Activated T-cell treated with anti-CD3 and anti-CD28 coated beads, Interleukin-2, amount 50 U/mL, for 48 hours (primary cell): ENCODE measurements around the gene GLB1L2.

Experiments used
- DNase-seq, 2 experiments: peaks; one replicate each; pipeline ENCODE4 v3.0.0-alpha.2; 2020

GLB1L2 gene

DNA sequence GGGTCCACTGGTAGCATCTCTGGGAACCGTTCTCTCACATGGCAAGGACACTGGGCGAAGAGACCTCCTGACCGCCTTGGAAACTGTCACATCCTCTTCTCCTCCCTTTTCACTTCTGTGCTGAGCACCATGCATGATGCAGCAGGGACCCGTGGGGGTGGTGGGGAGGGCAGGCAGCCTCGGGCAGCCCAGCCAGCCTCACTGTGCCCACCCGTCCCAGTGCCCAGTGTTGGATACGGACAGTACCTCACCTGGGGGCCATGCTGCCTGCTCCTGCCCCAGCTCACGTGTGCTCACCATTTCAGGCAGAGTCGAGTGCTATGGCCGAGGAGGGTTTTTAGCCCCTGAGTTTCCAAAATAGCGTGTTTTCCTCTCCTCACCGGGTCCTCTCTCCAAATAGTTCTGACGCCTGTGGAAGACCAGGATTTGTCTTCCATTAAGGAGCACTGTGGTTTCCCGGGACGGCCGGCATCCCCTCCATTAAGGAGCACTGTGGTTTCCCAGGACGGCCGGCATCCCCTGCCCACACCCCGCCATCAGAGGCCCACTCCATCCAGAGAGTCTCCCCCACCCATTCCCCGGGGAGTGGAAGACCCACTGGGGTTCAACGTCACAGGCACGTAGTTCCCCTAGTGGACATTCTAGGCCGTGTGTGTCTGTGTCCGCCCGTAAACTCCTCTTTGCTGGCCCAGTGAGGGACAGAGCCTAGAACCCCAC is 57.8 kb downstream of the GLB1L2 start:
- no peak for DNase-seq

DNA sequence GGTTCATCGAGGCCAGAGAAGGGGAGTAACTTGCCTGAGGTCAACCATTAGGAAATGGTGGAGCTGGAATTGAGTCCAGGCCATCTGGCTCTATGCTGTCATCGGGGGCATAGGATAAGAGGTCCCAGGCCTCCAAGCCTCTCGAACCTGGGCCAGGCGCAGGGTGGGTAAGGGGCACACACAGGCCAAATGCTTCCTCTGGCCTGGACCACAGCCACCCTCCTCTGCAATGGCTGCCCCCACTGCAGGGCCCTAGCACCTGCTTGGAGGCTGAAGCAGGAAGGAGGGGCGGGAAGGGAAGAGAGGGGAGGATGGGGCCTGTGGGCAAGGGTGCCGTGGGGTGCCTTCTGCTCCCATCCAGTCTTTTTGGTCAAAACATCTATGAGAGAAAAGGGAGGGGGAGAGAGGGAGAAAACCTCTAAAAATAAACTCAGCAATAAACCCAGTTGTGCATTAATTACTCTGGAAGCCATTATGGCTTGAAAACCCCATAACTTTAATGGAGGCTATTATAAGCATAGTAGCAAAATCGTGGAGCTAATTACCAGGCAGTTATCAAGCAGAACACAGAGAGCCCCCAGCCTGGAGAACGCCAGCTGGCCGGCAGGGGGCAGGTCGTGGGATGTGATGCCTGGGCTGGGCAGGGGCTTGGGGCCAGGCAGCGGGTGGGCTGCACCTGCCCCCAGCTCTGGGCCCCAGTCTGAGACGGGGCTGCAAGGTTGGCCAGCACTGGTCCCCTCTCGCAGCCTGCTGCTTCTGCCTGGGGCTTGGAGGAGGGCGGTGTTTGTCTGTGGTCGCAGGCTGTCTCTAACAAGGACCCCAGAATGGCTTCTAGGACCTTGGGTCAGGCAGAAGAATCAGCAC is 59.1 kb downstream of the GLB1L2 start:
- no peak for DNase-seq

DNA sequence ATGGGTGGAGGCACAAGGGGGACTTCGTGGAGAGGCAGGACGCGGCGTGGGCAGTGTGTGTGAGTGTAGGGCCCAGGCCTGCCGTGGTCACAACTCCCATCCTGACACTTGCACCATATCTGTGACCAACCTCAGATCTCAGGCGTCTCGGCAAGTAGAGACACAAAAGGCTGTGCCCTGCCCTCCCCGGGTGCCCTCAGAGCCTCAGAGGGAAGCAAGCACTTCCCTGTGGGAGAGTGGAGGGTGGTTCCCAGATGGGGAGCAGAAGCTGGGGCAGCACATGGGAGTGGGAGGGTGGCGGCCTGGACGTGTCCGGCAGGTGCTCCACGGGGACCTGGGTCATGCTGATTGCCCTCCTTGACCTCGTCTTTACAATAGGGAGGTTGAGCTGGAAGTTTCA is 59.9 kb downstream of the GLB1L2 start:
- DNase-seq: no peak

DNA sequence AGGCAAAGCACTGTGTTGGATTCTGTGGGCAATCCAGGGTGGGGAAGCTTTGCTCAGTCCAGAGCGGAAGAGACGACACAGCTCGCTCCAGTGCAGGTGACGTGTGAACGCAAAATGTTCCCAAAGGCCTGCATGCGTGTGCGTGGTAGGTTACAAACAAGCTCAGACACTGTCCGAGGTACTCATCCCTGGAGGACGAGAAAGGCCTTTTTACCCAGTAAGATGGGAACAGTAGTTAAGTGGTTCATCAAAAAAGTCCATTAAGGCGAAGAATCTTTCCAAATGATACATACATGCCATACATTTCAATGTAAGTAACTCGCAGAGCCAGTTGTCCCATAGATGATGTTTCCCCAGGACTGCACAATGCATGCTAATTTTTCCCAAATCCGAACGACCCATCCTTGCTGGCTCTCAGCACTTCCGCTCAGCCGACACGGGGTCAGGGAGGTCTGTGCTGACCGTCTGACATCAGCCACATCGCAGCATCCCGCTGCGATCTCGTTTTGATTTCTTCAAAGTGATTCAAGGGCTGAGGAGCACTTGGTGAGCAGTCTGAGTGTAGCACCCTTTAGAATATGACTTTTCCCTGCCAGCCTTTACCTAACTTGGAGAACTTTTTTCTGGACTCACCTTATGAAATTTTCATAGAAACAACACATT is 61.3 kb downstream of the GLB1L2 start:
- DNase-seq: no peak

DNA sequence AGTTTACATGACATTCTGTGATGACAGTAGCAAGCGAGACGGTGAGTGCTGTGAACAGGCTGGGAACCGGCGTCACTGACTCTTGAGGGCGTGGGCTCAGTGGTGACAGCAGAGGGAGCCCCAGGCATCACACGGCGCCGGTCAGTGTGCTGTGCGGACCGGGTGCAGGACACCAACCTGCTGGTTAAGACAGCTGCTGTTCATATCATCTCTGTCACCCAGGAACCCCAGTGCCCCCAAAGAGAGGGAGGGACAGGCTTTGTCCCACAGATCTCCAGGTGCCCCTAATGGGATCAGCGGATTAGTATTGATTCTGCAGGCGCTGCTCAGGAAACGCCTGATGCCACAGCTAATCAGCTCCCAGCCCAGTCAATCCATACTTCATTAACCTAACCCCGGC is 61.9 kb downstream of the GLB1L2 start:
- DNase-seq: no peak

DNA sequence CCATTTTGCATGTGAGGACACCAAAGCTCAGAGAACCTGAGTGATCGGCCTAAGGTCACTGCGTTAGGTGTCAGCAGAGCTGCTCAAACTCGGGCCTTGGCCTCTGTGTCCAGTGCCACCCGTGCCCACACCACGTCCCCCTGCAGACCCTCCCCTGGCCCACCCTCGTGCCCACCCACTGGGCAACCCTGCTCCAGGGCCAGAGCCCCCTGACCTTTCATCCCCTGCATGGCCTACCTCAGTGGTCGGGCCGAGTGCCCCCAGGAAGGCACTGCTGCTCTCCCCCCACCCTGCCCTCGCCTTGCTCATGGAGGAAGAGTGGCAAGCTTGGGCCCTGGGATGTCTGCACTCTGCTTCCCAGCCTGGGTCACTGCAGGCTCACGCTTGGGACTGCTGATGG is 62.5 kb downstream of the GLB1L2 start:
- DNase-seq: no peak

DNA sequence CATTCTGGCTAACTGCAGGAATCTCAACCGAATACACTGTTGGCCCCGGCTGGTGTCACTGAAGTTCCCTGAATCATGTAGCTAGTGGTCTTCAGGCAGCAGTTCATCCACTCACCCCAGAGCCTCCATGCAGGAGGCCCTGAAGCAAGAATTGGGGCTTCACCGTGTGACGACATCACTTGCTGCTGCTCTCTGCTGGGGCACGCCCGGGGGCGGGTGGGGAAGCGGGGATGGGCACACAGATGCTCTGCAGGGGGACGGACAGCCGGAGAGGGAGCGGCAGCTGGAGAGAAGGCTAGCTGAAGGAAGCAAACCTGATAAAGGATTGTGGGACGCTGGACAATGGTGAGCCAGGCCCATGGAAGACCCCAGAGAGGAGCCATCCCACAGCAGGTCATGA is 63.2 kb downstream of the GLB1L2 start:
- DNase-seq: no peak

DNA sequence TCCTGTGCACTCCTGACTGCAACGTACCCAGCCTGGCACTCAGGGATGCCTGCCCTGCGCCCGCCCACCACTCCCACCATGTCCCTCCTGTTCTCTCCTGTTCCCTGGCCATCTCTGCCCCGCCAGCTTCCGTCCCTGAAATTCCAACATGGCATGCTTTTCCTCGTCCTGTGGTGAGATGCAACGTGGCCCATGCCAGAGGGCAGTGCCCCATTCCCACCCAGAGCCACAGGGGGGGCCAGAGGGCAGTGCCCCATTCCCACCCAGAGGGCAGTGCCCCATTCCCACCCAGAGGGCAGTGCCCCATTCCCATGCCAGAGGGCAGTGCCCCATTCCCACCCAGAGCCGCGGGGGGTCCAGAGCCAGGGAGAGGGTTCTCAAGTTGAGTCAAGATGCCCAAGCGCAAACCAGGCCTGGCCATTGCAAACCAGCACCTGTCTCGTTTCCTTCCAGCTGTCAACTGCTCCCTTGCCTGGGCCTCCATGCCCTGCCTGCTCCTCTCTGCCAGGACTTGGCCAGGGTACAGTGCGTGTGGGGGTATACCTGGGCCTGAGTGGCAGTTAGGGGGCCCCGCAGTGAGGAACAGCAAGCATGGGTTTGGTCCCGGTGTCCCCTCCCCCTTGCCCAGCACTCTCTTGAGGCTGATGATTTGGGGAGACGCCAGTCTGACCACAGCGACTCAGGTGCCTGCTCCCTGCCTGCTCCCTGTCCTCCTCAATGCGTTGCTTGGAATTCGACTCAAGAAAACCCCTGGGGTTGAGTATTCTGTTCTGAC is 65.7 kb downstream of the GLB1L2 start:
- no peak for DNase-seq

DNA sequence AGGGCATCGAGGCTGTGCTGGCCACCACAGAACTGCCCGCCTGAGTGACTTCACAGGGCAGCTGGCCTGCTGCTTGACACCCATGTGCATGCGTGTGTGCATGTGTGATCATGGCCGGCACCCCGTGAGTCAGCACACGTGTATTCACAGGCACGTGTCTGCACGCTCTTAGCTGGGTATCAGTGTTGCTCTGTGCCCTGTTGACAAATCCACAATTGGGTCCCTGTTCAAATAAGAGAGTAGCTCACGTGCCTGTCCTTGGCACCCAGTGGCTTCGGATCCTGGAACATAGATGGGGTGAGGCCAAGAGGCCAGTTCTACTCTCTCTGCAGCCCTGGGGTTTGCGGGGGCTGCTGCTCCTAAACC is 66.3 kb downstream of the GLB1L2 start:
- DNase-seq: no peak

DNA sequence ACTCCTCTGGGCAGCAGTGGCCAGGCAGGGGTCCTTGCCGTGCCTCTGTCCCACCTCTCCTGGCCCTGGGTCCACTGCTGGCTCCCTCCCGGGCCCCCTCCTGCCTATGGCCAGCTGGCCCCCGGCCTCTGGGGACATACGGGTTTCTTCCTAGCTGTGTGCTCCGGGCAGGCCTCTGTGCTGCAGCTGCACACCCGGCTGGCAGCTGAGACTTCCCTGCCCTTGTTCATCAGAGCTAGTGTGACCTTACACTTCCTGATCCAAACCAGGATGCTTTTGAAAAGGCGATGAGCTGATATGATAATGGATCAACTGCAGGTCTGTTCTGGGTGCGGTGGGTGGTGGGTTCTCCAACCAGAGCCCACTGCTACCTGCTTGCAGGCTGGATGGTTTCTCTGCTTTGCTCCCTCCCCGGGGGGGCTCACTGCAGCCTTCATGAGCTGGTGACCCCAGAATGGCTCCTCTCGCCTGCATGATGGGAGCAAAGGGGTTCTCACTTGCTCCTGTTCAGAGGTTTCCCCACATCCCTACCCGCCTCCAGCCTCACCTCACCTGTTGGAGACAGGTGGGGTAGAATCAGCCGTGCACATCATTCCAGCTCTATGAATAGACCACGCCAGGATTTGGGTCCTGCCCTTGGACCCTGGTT is 67.0 kb downstream of the GLB1L2 start:
- no peak for DNase-seq

DNA sequence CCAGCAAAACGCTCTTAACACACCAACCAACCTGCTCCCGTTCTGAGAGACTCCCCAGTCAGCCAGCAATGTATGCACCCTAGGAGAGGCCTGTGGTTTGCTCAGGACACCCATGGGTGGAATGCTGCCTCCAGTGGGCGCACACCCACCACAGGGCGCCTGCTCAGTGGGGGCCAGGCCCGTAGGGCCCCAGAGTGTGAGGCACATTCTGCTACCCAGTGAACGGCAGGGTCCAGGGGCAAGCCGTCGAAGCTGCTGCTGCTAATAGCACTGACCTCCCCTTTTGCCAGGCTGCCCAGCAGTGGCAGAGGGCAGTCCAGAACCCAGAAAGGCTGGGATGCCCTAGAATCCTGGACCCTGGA is 67.5 kb downstream of the GLB1L2 start:
- DNase-seq: no peak

DNA sequence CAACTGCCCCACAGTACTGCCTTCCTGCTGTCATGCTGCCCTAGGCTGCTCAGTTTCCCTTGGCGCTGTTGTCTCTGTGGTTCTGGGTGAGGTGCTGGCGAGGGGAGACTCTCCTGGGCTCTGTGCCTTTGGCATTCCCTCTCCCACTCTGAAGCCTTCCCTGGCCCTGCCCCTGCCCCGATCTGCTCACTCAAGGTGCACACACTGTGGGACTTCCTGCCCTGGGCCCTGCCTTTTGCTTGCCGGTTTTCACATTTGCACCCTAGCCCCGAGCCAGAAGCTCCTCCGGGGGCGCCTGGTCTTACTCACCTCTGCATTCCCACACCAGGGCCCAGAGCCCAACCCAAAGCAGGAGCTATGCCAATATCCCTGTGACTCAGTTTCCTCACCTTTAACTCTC is 68.2 kb downstream of the GLB1L2 start:
- DNase-seq: no peak

DNA sequence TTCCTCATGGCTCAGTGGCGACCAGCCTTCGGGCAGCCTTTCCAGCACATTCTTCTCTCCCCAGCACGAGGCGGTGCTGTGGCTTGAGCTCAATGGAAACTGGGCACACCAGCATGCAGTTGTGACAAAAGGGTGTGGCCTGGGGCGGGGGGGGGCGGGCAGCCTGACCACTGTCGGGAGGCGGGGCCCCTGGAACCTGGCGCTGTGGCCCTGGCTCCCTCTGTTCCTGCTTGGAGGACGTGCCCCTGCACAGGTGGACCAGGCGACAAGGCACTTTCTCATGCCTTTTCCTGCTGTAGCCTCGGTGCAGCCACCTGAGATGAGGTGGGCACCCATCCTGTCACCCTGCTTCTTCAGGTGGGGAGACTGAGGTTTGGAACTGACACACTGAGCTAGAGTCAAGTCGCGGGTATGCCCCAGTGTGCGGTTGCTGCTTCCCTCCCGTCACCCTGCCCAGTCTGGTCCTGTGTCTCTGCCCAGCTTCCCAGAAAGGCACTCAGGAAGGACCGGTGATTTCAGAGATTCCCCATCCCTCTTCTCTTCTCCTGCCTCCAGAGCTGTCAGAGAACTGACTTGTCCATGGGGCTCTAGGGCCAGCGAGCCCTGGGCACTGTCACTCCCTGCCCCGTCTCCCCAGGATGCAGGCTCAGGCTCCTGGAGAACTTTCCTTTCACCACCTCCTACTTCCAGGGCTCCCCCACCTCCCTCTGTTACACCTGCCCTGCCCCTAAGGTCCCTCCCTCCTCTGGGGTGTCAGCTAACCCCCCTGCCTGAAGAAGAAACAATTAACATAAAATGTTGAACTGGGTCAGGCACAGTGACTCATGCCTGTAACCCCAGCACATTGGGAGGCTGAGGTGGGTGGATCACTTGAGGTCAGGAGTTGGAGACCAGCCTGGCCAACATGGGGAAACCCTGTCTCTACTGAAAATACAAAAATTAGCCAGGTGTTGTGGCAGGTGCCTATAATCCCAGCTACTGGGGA is 70.3 kb downstream of the GLB1L2 start:
- DNase-seq: no peak

DNA sequence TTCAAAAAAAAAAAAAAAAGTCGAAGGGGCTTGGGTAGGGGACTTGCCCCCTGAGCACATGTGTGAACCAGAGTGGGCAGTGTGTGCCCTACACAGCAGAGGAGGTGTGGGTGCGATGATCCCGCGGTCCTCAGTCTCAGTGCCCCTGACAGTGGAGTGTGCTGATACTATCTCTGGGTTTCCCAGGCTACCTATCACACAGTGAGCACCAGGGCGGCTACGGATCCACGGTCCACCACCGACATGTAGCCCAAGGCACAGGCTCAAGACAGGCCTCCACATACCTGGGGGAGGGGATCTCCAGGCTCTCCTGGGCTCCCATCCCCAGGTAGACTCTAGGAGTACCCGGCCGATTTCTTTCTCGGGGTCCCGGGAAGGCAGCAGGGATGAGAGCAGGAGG is 71.1 kb downstream of the GLB1L2 start:
- no peak for DNase-seq

DNA sequence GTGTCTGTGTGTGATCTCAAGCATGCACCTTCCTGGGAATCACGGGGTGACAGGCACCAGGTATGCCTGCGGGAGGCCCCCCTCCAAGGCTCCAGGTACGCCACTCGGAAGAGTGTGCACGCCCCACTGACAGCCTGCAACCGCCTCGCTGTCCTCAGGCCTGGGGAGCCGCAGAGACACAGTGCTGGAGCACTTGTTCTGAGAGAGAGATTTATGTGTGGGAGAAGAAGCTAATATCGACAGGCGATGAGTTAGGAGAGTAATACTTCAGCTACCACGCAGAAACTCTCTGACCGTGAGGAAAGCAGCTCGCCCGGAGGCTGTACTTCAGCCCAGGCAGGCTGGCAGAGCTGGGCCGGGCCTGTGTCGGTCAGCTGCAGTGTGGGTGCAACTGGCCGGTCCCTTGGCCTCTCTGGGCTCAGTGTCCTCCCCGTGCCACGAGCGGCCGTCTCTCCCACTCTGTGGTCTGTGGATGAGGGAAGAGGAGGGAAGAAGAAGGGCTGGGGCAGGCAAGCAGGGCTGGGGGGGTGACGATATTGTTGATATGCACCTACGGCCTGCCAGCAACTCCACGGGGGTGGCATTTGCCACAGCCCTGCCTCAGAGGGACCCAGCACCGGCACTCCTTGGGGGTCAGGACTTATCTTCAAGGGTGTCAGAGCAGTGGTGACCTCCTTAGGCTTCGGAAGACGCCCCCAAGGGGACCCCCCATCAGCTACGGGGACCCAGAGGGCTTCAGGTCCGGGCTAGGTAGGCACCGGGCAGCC is 73.0 kb downstream of the GLB1L2 start:
- no peak for DNase-seq

DNA sequence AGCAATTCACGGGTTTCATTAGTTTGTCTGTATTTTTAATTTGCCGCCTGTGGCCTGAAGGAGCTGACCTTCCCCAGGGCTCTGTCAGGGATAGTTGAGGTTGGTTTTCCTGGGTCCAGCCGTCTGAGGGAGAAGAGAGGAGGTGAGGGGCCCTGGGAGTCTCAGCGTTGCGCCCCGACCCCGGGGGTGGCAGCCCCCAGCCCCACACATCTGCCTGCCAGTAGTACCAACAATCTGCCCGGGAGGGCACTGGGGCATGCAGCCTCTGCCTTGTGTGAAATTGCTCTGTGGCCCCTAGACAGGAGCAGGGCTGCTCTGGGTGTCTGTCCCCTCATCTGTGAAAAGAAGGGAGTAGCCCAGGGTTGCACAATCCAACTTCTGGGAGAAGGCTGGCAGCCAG is 73.6 kb downstream of the GLB1L2 start:
- no peak for DNase-seq

DNA sequence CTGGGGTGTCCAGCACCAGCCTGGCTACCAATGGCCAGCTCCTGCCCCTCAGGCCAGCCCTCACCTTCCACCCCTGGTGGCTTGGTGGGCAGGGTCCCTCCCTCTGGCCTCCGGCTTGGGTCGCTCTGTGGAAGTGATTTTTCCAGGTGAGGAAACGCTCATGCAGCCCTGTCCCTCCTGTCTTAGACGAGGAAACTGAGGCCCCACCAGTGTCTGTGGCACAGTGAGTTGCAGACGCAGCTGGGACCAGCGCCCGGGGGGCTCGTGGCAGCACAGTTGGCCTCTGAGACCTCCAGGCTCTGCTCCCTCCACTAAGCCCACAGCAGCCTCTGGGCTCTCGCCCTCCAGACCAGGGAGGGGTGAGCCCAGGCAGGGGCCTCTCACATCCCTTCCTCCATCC is 74.1 kb downstream of the GLB1L2 start:
- DNase-seq: no peak

DNA sequence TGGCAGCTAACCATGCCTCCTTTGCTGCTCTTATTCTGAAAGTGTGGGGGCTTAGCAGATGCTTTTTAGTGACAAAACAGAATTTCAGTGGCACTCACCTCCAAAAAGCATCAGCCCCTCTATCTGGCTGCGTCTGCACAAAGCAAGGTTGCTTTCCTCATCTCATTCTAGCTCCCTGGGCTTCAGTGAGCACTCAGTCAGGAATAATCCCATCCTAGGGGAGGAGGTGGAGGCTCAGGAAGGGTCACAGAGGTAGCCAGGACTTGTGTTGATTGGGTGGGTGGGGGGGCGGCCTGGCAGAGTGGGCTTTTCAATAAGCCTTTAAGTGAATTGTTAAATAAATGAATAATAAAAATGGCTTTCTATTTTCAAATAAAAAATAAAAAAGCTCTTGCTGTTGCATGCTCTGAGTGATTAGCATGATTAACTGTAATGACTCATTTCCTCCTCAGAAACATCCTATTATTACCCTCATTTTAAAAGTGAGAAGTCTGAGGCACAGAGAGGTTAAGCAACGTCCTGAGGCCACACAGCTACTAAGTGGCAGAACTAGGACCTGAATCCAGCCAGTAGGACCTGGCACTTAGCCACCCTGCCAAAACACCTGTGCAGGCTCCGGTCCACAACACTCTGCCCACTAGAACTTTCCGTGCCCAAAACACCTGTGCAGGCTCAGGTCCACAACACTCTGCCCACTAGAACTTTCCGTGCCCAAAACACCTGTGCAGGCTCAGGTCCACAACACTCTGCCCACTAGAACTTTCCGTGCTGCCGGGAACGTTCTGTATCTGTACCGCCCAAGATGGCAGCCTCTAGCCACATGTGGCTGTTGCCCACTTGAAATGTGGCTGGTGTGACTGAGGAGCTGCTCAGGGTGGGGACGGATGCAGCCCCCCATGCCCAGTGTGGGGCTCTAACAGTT is 74.7 kb downstream of the GLB1L2 start:
- no peak for DNase-seq

DNA sequence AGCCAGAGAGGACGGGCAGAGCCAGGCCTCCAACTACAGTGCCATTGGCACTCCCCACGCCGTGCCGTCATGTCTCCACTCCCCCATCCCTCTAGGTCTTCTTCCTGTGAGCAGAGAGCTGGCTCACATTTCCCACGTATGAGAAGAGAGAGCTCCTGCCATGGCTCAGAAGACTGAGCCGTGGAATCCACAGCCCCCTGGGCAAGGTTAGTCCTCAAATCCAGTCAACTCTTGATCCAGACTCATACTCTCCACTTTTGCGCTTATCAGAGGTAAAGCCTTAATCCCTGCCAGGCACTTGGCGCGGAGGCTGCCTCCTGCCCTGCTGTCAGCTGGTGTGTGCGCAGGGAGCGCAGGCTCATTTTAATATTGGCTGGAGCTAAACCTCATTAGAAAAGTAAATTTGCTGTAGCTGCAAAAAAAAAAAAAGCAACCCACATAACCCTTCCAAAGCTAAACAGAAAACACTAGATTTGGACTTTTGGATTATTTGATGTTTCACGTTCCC is 75.6 kb downstream of the GLB1L2 start:
- DNase-seq: no peak
